Right lobe of liver (tissue), 6 donors: Measurements from ENCODE around the gene MEGF9. TPM values are rescaled to one million over a fixed set of nuclear protein-coding genes. Genes with fewer than 3 reads are reported as not detected.

Experiments used
- ATAC-seq, 4 donors: fragments of 200-7000 bp; cut with Tn5 transposase; one replicate each; pipeline ENCODE4 v1.9.1; 2020; ENCODE audit warnings: mild to moderate bottlenecking in 4 of 4, moderate library complexity in 4 of 4
- DNase-seq, 3 donors: peaks; one replicate each; pipeline ENCODE4 v3.0.0-alpha.2; 2020
- H3K27ac ChIP-seq, 3 donors: fragments of 200-600 bp; one replicate each; pipeline ENCODE4 v1.8.0; 2022
- H3K27me3 ChIP-seq, 2 donors: fragments of 200-600 bp; one replicate each; pipeline ENCODE4 v1.8.0; 2022
- H3K36me3 ChIP-seq, 4 donors: fragments of 200-600 bp; sonication (generic) in 1 of 4; one replicate each; pipeline versions ENCODE4 v1.5.1 to v1.8.0; 2017 to 2022; ENCODE audit warnings: control low read depth in 1 of 4
- H3K4me1 ChIP-seq, 4 donors: fragments of 200-600 bp; sonication (generic) in 1 of 4; one replicate each; pipeline versions ENCODE4 v1.5.1 to v1.8.0; 2017 to 2022; ENCODE audit warnings: control low read depth in 1 of 4
- H3K4me3 ChIP-seq, 3 donors: fragments of 200-600 bp; one replicate each; pipeline ENCODE4 v1.8.0; 2022
- H3K9me3 ChIP-seq, 4 donors: fragments of 200-600 bp; sonication (generic) in 1 of 4; one replicate each; pipeline versions ENCODE4 v1.5.1 to v1.8.0; 2017 to 2022; ENCODE audit warnings: control low read depth in 1 of 4
- CTCF ChIP-seq, 4 donors: fragments of 200-600 bp in 3 of 4; fragments of 450-650 bp in 1 of 4; IDR thresholded peaks; one replicate each; pipeline versions ENCODE4 v1.5.1 to v1.8.0; 2016 to 2022; ENCODE audit warnings: antibody characterized with exemption in 4 of 4, mild to moderate bottlenecking in 2 of 4
- POLR2A ChIP-seq: fragments of 450-650 bp; IDR thresholded peaks from one replicate; pipeline ENCODE4 v1.6.1; 2017; ENCODE audit warnings: antibody characterized with exemption, mild to moderate bottlenecking
- WGBS: methylation state at CpG from one replicate; pipeline ENCODE4 v1.1.6; 2018; ENCODE audit warnings: low coverage, low lambda C conversion rate; ENCODE audit not compliant: insufficient coverage; ENCODE audit errors: missing lambda C conversion rate; 5-methylcytosine and 5-hydroxymethylcytosine counted together
- intact Hi-C, 2 donors: fragments of 100-400 bp; cut with DNase I; formaldehyde crosslinking; loops; one replicate each; pipeline versions ENCODE4 v1.11.2 to v1.14.1; 2022
- total RNA-seq, 6 experiments: library from RNA; depleted of rRNA in 2 of 6; stranded (reverse); fragments of >200 nt in 2 of 6; fragmentation: NEBNext Ultra II Directional in 3 of 6; extraction: Animal tissue kit (Norgen Biotek cat#: 25700) in 3 of 6; gene quantifications; one replicate each; pipeline versions ENCODE4 v1.1.0 to v1.2.4, GENCODE V29; 2016 to 2023
- donor health status: DM: no; HTN: yes; CAD: no.
- donor health status: DM: no; HTN: no; CAD: no.
- donor health status: DM: no; HTN: no; CAD: no.
- donor health status: DM: no; HTN: yes; CAD: no.
- donor health status: DM: no; HTN: yes; CAD: no.

MEGF9 gene
- total RNA-seq, 6 experiments from 2014 or later, result 26.8 to 49.0 (median 38.2) TPM

GRCh38 chr9:120608421-120608820, 105.8 kb downstream of the MEGF9 start:
- no peaks in the 10 kb centered on the region for H3K27me3 ChIP-seq
- ATAC-seq, result no peak
- peaks cover 0 to 59% (median 18%) of the 10 kb centered on the region in 4 donors for H3K36me3 ChIP-seq
- H3K27ac ChIP-seq, result no peak overlapping the region
- no peak for DNase-seq
- no peaks in the 10 kb centered on the region for H3K4me1 ChIP-seq
- H3K4me3 ChIP-seq, result no peak overlapping the region
- no peaks in the 10 kb centered on the region for H3K9me3 ChIP-seq
- TF ChIP-seq POLR2A (no peak), CTCF (IDR thresholded peaks at IDR 0.05) (no peak)
- intact Hi-C loops, result no loop called here

- DNase-seq (no peak), ATAC-seq (no peak)
- H3K9me3 ChIP-seq, result no peaks in the 10 kb centered on the region
- intact Hi-C loops, result no loop called here
- no peaks in the 10 kb centered on the region for H3K27me3 ChIP-seq
- H3K4me1 ChIP-seq, result no peaks in the 10 kb centered on the region
- TF ChIP-seq CTCF (IDR thresholded peaks at IDR 0.05), result no peak
- TF ChIP-seq POLR2A, result no peak
- H3K4me3 ChIP-seq, result no peak overlapping the region
- peaks cover 0 to 43% (median 18%) of the 10 kb centered on the region in 4 donors for H3K36me3 ChIP-seq
- WGBS, result 48% methylated on average over 1 of the region's 1 CpG
- H3K27ac ChIP-seq, result no peak overlapping the region
Measured at GRCh38 chr9:120603591-120603990, 110.7 kb downstream of the MEGF9 start.

GRCh38 chr9:120603010-120603409, 111.3 kb downstream of the MEGF9 start:
- H3K27ac ChIP-seq, result no peak overlapping the region
- TF ChIP-seq POLR2A, result no peak
- TF ChIP-seq CTCF (IDR thresholded peaks at IDR 0.05), result no peak
- WGBS, result 100% methylated on average over 1 of the region's 1 CpG
- no peaks in the 10 kb centered on the region for H3K4me1 ChIP-seq
- no peaks in the 10 kb centered on the region for H3K9me3 ChIP-seq
- intact Hi-C loops, result no loop called here
- no peak for DNase-seq
- H3K36me3 ChIP-seq, result peaks cover 0 to 43% (median 16%) of the 10 kb centered on the region in 4 donors
- ATAC-seq, result no peak
- no peak overlapping the region for H3K4me3 ChIP-seq
- no peaks in the 10 kb centered on the region for H3K27me3 ChIP-seq

GRCh38 chr9:120593955-120594277, 120.4 kb downstream of the MEGF9 start:
- peak in 1 of 4 donors; percentile 23 for ATAC-seq
- Histone ChIP-seq H3K27ac (no peak overlapping the region), H3K36me3 (no peaks in the 10 kb centered on the region), H3K4me3 (no peak overlapping the region), H3K27me3 (no peaks in the 10 kb centered on the region), H3K4me1 (no peaks in the 10 kb centered on the region), H3K9me3 (no peaks in the 10 kb centered on the region)
- no peak for DNase-seq
- TF ChIP-seq CTCF (IDR thresholded peaks at IDR 0.05), result no peak
- TF ChIP-seq POLR2A, result no peak
- intact Hi-C loops, result no loop called here
- WGBS, result 37% methylated on average over 2 of the region's 2 CpGs

GRCh38 chr9:120593250-120593954, 120.9 kb downstream of the MEGF9 start:
- TF ChIP-seq CTCF (IDR thresholded peaks at IDR 0.05) (no peak), POLR2A (no peak)
- H3K27ac ChIP-seq, result no peak overlapping the region
- no peaks in the 10 kb centered on the region for H3K4me1 ChIP-seq
- intact Hi-C loops, result no loop called here
- no peaks in the 10 kb centered on the region for H3K9me3 ChIP-seq
- no peak overlapping the region for H3K4me3 ChIP-seq
- 57% methylated on average over 2 of the region's 5 CpGs for WGBS
- DNase-seq (no peak), ATAC-seq (no peak)
- H3K36me3 ChIP-seq, result no peaks in the 10 kb centered on the region
- no peaks in the 10 kb centered on the region for H3K27me3 ChIP-seq
